Ureter (tissue), 1 donor: ENCODE results near the gene KCNJ13. TPM values are rescaled to one million over a fixed set of nuclear protein-coding genes. Genes with fewer than 3 reads are reported as not detected.

Source experiments
- DNase-seq: peaks from one replicate; pipeline ENCODE4 v3.0.0-alpha.2; 2020; ENCODE audit warnings: low spot score
- total RNA-seq: library from RNA; stranded (reverse); gene quantifications from one replicate; pipeline ENCODE4 v1.2.4, GENCODE V29; 2023
- donor health status: DM: yes; HTN: yes; CAD: no.

KCNJ13 gene
- 0.60 TPM for total RNA-seq

- no peak for DNase-seq
Observed at GRCh38 chr2:232776435-232776834, at the start of gene KCNJ13. KCNJ13 (minus strand) TSS chr2:232776565; CDS start chr2:232771362, 5,203 bp downstream.

GRCh38 chr2:232817756-232818155, 41.4 kb upstream of the KCNJ13 start:
- DNase-seq = no peak

- DNase-seq = no peak
Observed at GRCh38 chr2:232816657-232817056, 40.3 kb upstream of the KCNJ13 start.

- DNase-seq = no peak
Observed at GRCh38 chr2:232815569-232815968, 39.2 kb upstream of the KCNJ13 start.

GRCh38 chr2:232810444-232810843, 34.1 kb upstream of the KCNJ13 start:
- no peak for DNase-seq

GRCh38 chr2:232809349-232810124, 33.2 kb upstream of the KCNJ13 start:
- no peak for DNase-seq

- DNase-seq = no peak
Observed at GRCh38 chr2:232802091-232802490, 25.7 kb upstream of the KCNJ13 start.

GRCh38 chr2:232800166-232800565, 23.8 kb upstream of the KCNJ13 start:
- DNase-seq = no peak

- DNase-seq = no peak
Observed at GRCh38 chr2:232798187-232798586, 21.8 kb upstream of the KCNJ13 start.

- DNase-seq = no peak
Observed at GRCh38 chr2:232795920-232796319, 19.6 kb upstream of the KCNJ13 start.

- DNase-seq = no peak
Observed at GRCh38 chr2:232794981-232795380, 18.6 kb upstream of the KCNJ13 start.

GRCh38 chr2:232793271-232793670, 16.9 kb upstream of the KCNJ13 start:
- no peak for DNase-seq

- no peak for DNase-seq
Observed at GRCh38 chr2:232791518-232791917, 15.2 kb upstream of the KCNJ13 start.

GRCh38 chr2:232789082-232789481, 12.7 kb upstream of the KCNJ13 start:
- no peak for DNase-seq

GRCh38 chr2:232787806-232788205, 11.4 kb upstream of the KCNJ13 start:
- DNase-seq = no peak

- DNase-seq = no peak
Observed at GRCh38 chr2:232783278-232783677, 6.9 kb upstream of the KCNJ13 start.

- DNase-seq = no peak
Observed at GRCh38 chr2:232781765-232782164, 5.4 kb upstream of the KCNJ13 start.

- DNase-seq = no peak
Observed at GRCh38 chr2:232779934-232780333, 3.6 kb upstream of the KCNJ13 start.

- no peak for DNase-seq
Observed at GRCh38 chr2:232779465-232779864, 3.1 kb upstream of the KCNJ13 start.

GRCh38 chr2:232777276-232777675, 911 bp upstream of the KCNJ13 start:
- DNase-seq = no peak

- no peak for DNase-seq
Observed at GRCh38 chr2:232773815-232774214, 2.5 kb downstream of the KCNJ13 start.

GRCh38 chr2:232772531-232772930, 3.8 kb downstream of the KCNJ13 start:
- DNase-seq = no peak

- DNase-seq = no peak
Observed at GRCh38 chr2:232771870-232772269, 4.5 kb downstream of the KCNJ13 start.

GRCh38 chr2:232770207-232770606, 6.2 kb downstream of the KCNJ13 start:
- DNase-seq = no peak
